ENCODE measurements around the gene PTPRE. TPM values are rescaled to one million over a fixed set of nuclear protein-coding genes. Genes with fewer than 3 reads are reported as not detected.

PTPRE gene
- total RNA-seq, 1 donor from 2014 or later: 33.6 TPM

DNA sequence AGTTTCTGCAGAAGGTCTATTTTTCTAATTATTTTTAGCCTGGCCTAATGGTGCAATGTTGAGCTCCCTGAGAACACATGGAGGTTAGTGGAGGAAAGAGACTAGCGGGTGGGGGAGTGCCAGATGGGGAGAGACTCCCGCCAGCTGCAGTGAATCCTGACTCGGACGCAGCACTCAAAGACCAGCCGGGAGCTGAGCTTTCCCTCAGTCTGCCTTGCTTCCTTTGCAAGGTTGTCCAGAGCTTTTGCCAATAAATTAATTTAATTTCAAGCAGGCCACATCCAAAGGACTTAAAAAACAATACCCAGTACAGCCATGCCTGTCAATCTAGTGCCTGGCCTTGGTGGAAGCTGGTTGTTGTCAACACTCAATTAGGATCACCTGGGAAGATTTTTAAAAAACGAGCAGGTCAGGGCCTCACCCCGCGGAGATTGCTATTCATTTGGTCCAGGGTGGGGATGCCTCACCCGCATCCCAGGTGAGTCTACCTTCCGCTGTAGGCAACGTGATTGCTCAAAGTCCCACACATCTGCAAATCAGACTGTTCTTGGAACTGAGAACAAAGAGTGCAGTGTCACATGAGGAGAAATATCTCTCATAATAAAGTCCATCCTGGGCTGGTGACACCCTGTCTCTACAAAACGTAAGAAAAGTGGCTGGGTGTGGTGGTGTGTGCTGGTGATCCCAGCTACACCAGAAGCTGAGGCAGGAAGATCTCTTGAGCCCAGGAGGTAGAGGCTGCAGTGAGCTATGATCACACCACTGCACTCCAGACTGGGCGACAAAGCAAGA is 18.2 kb upstream of the PTPRE start:
- Mint-ChIP-seq H3K27ac (no peak overlapping the region), H3K27me3 (peaks cover 9% of the 10 kb centered on the region), H3K4me1 (no peaks in the 10 kb centered on the region), H3K4me3 (no peak overlapping the region), H3K9me3 (no peaks in the 10 kb centered on the region), H3K36me3 (ENCODE audit: low read depth) (no peaks in the 10 kb centered on the region)
- no peak for DNase-seq
- intact Hi-C loops (cut with micrococcal nuclease): no loop called here

- no peak overlapping the region for H3K4me3 Mint-ChIP-seq
- no peaks in the 10 kb centered on the region for H3K36me3 Mint-ChIP-seq (ENCODE audit: low read depth)
- no peak overlapping the region for H3K27ac Mint-ChIP-seq
- H3K9me3 Mint-ChIP-seq: no peaks in the 10 kb centered on the region
- DNase-seq: no peak
- intact Hi-C loops (cut with micrococcal nuclease): no loop called here
- H3K27me3 Mint-ChIP-seq: peaks cover 14% of the 10 kb centered on the region
- H3K4me1 Mint-ChIP-seq: peaks cover under 1% of the 10 kb centered on the region
Measured at GRCh38 chr10:127889605-127890195, 17.2 kb upstream of the PTPRE start.

DNA sequence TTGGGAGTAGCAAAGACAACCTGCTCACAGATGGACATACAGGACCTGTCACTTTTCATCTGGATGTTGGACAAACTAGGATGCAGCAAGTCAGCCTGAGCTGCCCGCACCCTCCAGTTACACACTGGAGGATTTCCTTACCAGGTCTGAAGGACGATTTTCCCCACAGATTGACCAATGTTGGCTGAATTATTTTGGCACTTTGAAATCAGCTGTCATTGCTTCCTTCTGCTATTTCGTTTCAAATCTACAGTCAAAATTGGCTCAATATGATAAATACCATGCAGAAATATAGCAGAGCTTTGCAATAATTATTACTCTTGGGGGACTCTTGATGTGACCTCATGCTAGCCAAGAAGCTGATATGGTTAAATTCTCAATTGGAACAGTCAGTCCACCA is 16.7 kb upstream of the PTPRE start:
- intact Hi-C loops (cut with micrococcal nuclease): no loop called here
- H3K27me3 Mint-ChIP-seq: peaks cover 19% of the 10 kb centered on the region
- peaks cover 3% of the 10 kb centered on the region for H3K4me1 Mint-ChIP-seq
- DNase-seq: no peak
- no peaks in the 10 kb centered on the region for H3K36me3 Mint-ChIP-seq (ENCODE audit: low read depth)
- H3K4me3 Mint-ChIP-seq: no peak overlapping the region
- H3K9me3 Mint-ChIP-seq: no peaks in the 10 kb centered on the region
- H3K27ac Mint-ChIP-seq: no peak overlapping the region

- H3K4me3 Mint-ChIP-seq: no peak overlapping the region
- no peaks in the 10 kb centered on the region for H3K36me3 Mint-ChIP-seq (ENCODE audit: low read depth)
- H3K27me3 Mint-ChIP-seq: peaks cover 21% of the 10 kb centered on the region
- no peak for DNase-seq
- peaks cover 3% of the 10 kb centered on the region for H3K4me1 Mint-ChIP-seq
- intact Hi-C loops (cut with micrococcal nuclease): no loop called here
- H3K27ac Mint-ChIP-seq: no peak overlapping the region
- H3K9me3 Mint-ChIP-seq: no peaks in the 10 kb centered on the region
Measured at GRCh38 chr10:127890832-127891334, 16.0 kb upstream of the PTPRE start.

- Mint-ChIP-seq H3K27me3 (peaks cover 23% of the 10 kb centered on the region), H3K9me3 (no peaks in the 10 kb centered on the region), H3K27ac (no peak within 1 kb of the TSS), H3K4me1 (peaks cover 3% of the 10 kb centered on the region), H3K4me3 (no peak within 1 kb of the TSS), H3K36me3 (ENCODE audit: low read depth) (no peaks in the 10 kb centered on the region)
- DNase-seq: no peak
- intact Hi-C loops (cut with micrococcal nuclease): no loop called here
Measured at GRCh38 chr10:127892743-127893142, 14.2 kb upstream of the PTPRE start, which contains the start of gene CLRN3. CLRN3 (minus strand) TSS chr10:127892941; CDS start chr10:127892784, 157 bp downstream.

DNA sequence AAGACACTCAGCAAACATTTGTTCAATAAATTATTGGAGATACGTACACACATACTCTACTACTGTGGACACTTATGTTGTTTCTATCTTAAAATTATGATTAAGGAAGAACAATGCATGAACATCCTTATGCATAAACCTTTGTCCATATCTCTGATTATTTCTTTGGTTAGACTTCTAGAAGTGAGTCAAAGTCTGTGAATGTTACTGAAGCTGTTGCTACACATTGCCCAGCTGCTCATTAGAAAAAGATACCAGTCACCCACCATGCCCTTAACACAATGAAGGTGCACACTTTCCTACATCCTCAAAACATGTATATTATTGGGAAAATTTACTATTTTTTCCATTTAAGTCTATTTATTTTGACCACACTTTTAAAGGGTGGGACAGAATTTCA is 12.8 kb upstream of the PTPRE start:
- Mint-ChIP-seq H3K27me3 (peaks cover 27% of the 10 kb centered on the region), H3K4me1 (peaks cover 3% of the 10 kb centered on the region), H3K36me3 (ENCODE audit: low read depth) (no peaks in the 10 kb centered on the region), H3K9me3 (no peaks in the 10 kb centered on the region), H3K27ac (no peak overlapping the region), H3K4me3 (no peak overlapping the region)
- DNase-seq: no peak
- intact Hi-C loops (cut with micrococcal nuclease): no loop called here

DNA sequence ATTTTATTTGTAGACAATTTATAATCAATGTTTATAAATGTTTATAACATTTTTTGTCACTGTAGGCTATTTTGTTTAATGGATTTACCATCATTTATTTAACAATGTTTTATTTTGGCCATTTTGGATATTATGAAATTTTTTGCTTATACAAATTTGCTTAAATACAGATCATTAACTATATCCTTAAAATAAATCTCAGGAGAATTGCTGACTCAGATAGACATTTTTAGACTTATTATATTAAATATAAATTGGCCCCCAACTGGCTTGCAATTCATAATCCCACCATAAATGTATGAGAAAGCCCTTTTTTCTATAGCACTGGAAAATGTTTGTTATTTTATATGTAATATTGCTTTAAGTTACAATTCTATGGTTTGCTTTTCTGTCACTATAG is 10.3 kb upstream of the PTPRE start:
- Mint-ChIP-seq H3K36me3 (ENCODE audit: low read depth) (no peaks in the 10 kb centered on the region), H3K27me3 (peaks cover 35% of the 10 kb centered on the region), H3K9me3 (no peaks in the 10 kb centered on the region), H3K4me3 (no peak overlapping the region), H3K27ac (no peak overlapping the region), H3K4me1 (peaks cover 6% of the 10 kb centered on the region)
- intact Hi-C loops (cut with micrococcal nuclease): no loop called here
- DNase-seq: no peak

DNA sequence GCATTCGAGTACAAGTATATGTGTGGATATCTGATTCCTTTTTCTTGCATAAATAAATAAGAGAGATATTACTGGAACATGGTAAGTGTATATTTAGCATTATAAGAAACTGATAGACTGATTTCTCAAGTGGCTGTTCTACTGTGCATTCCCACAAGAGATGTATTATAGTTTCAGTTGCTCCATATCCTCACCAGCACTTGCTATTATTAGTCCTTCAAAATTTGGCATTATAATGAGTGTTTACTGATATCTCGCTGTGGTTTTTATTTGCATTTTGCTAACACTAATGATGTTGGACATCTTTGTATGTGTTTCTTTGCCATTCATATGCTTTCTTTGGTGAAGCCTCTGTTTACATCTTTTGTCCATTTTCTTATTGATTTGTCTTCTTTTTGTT is 9.7 kb upstream of the PTPRE start:
- Mint-ChIP-seq H3K4me3 (no peak overlapping the region), H3K4me1 (peaks cover 6% of the 10 kb centered on the region), H3K27me3 (peaks cover 36% of the 10 kb centered on the region), H3K36me3 (ENCODE audit: low read depth) (no peaks in the 10 kb centered on the region), H3K9me3 (no peaks in the 10 kb centered on the region), H3K27ac (no peak overlapping the region)
- intact Hi-C loops (cut with micrococcal nuclease): no loop called here
- DNase-seq: no peak

DNA sequence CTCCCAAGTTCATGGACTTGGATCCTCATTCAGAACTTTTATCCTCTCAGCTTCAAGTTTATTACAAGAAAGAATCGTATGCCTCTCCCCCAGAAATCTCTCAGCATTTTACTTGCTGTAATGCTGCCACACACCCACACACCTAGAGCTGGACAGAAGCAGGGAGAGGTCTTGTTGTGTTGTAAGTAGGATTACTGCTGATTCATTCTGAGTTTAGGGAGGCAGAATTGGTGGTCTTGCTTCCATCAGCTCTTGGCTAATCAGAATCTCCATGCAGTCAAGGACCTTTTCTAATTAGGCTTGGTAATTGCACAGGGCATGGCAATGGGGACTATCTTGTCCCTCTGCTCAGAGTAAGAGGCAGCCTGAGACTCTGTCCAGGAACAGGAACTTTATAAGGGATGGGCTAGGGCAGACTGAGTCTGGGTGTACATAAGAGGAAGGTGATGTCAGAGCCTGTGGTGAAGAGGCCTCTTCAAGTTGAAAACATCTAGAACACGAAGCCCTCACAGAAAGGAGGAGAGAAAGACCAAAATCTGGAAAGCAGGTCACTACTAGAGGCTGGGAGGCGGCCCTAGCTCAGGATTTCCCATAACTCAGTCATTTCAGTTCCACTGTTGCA is 7.0 kb upstream of the PTPRE start:
- peaks cover 4% of the 10 kb centered on the region for H3K4me1 Mint-ChIP-seq
- DNase-seq: no peak
- no peaks in the 10 kb centered on the region for H3K36me3 Mint-ChIP-seq (ENCODE audit: low read depth)
- H3K4me3 Mint-ChIP-seq: no peak overlapping the region
- no peak overlapping the region for H3K27ac Mint-ChIP-seq
- H3K27me3 Mint-ChIP-seq: peaks cover 36% of the 10 kb centered on the region
- intact Hi-C loops (cut with micrococcal nuclease): no loop called here
- no peaks in the 10 kb centered on the region for H3K9me3 Mint-ChIP-seq

DNA sequence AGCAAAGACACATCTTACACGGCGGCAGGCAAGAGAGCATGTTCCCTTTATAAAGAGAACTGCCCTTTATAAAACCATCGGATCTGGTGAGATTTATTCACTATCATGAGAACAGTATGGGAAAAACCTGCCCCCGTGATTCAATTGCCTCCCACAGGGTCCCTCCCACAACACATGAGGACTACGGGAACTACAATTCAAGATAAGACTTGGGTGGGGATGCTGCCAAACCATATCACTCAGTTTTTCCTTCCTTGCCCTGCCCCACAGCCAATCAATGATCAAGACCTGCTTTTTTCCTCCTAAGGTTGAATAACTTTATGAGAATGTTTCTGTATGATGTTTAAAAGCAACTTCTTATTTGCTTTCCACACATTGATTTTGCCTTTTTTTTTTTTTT is 3.1 kb upstream of the PTPRE start:
- peaks cover 44% of the 10 kb centered on the region for H3K27me3 Mint-ChIP-seq
- no peak for DNase-seq
- H3K4me1 Mint-ChIP-seq: peaks cover 3% of the 10 kb centered on the region
- intact Hi-C loops (cut with micrococcal nuclease): no loop called here
- H3K9me3 Mint-ChIP-seq: no peaks in the 10 kb centered on the region
- no peaks in the 10 kb centered on the region for H3K36me3 Mint-ChIP-seq (ENCODE audit: low read depth)
- no peak overlapping the region for H3K27ac Mint-ChIP-seq
- H3K4me3 Mint-ChIP-seq: no peak overlapping the region

DNA sequence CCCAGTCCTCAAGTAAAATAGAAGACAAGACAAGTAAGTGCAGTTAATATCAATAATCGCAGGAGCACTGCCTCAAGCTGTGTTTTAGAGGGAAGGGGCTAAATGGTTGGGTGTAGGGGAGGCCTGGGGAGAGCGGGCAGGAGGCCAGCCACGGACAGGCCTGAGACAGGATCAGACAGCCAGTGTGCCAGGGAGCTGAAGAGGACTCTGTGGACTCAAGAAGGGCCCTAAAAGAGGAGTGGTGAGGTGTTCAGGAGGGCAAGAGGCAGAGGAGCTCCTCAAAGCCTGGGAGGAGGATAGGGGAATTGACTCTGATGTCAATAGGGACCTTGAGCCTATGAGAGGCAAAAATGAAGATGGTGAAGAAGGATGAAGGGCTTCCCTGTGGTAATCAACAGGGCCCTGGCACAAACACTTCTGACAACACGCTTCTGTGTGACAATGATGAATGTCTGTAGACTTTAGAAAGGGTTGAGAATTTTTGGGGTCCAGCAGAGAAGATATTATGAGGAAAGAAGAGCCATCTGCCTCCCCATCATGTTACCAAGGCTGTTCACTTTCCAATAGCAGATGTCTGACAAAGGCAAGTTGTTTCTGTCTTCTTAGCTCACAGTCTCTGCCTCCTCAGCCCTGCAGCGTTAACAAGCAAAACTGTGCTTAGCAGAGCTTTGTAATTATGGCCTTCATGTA is 2.4 kb upstream of the PTPRE start:
- intact Hi-C loops (cut with micrococcal nuclease): no loop called here
- DNase-seq: no peak
- Mint-ChIP-seq H3K9me3 (no peaks in the 10 kb centered on the region), H3K36me3 (ENCODE audit: low read depth) (no peaks in the 10 kb centered on the region), H3K27me3 (peaks cover 49% of the 10 kb centered on the region), H3K4me1 (peaks cover 3% of the 10 kb centered on the region), H3K27ac (no peak overlapping the region), H3K4me3 (no peak overlapping the region)

DNA sequence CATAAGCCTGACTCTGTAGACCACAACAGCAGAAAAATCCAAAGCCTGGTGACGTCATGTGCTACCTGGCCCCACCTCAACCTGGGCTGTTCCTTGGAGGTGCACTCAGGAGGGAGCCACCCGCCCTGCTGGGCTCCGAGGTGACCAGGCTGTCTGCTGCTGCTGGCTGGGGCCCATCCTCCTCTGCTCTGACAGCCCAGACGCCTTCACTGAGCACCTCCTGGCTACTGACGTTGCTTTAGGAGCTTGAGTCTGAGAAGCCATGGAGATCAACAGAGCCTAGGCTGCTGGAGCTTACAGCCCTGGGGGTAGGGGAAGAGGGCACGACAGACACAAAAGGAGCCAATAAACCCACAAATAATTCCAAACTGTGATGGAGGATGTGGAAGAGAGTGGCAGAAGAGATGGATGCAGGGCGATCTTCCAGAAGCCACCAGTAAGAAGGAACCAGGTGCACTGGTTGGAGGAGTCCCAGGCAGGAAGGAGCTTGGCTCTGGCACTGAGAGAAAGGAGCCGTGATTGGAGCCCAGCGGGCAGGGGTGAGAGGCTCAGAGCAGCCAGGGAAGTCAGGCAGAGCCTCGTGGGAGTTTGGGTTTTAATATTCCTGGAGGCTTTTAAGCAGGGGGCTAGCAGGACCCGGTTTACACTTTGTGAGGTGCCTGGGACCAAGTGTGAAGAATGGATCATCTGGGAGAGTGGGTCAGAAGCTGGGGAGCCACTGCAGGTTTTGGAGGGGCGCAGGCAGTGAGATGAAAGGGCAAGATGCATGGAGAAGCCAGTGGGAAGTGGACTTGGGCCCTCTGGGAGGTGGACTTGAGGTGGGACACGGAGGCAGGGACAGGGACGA is 1.7 kb upstream of the PTPRE start:
- Mint-ChIP-seq H3K4me3 (peak overlapping the region; percentile 38), H3K9me3 (no peaks in the 10 kb centered on the region), H3K27ac (no peak overlapping the region), H3K36me3 (ENCODE audit: low read depth) (no peaks in the 10 kb centered on the region), H3K27me3 (peaks cover 52% of the 10 kb centered on the region), H3K4me1 (no peaks in the 10 kb centered on the region)
- DNase-seq: no peak
- intact Hi-C loops (cut with micrococcal nuclease): loop anchor here (5.0 kb wide), 1 partner anchor 87 kb away; no protein-coding TSS in a partner anchor

DNA sequence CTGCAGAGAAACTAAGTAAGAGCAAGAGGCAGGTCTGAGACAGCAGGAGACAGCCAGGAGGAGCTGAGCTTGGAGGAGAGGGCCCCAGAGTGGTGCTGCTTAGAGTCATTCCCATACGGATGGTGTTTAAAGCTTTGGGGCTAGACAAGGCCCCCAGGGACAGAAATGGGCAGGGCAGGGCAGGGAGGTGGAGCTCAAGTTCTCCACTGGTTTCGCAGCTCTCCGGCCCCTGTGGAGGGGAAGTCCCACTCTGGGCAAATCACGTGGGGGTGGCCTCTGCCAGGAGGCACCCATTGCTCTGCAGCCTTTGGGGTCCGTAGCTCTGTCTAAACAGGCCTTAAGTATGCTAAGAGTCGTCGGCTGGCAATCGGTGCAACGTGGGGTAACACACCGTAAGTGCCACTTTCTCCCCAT is 1.0 kb upstream of the PTPRE start:
- intact Hi-C loops (cut with micrococcal nuclease): loop anchor here (1.0 to 5.0 kb wide), 4 partner anchors 86 to 245 kb away; no protein-coding TSS in a partner anchor
- no peaks in the 10 kb centered on the region for H3K4me1 Mint-ChIP-seq
- no peaks in the 10 kb centered on the region for H3K9me3 Mint-ChIP-seq
- no peak for DNase-seq
- H3K36me3 Mint-ChIP-seq (ENCODE audit: low read depth): no peaks in the 10 kb centered on the region
- H3K27ac Mint-ChIP-seq: no peak overlapping the region
- H3K4me3 Mint-ChIP-seq: peak overlapping the region; percentile 38
- H3K27me3 Mint-ChIP-seq: peaks cover 51% of the 10 kb centered on the region

Measured in activated CD4-positive, alpha-beta T cell treated with anti-CD3 and anti-CD28 coated beads, Interleukin-2, amount 10 ng/mL, durations not matched to agents 24 days and 14 days (primary cell).